ENCODE results near the gene RELCH.

Gene RELCH

GRCh38 chr18:62277045-62277444 is 90.0 kb downstream of the RELCH start:
- no peak for FAIRE-seq

- FAIRE-seq: no peak
Observed at GRCh38 chr18:62279561-62279960, 92.5 kb downstream of the RELCH start.

GRCh38 chr18:62280058-62280457 is 93.0 kb downstream of the RELCH start:
- no peak for FAIRE-seq

GRCh38 chr18:62280786-62281185 is 93.7 kb downstream of the RELCH start:
- FAIRE-seq: no peak

- no peak for FAIRE-seq
Observed at GRCh38 chr18:62281684-62282083, 94.6 kb downstream of the RELCH start.

- no peak for FAIRE-seq
Observed at GRCh38 chr18:62282188-62282629, 95.2 kb downstream of the RELCH start.

- no peak for FAIRE-seq
Observed at GRCh38 chr18:62284637-62285036, 97.6 kb downstream of the RELCH start.

- FAIRE-seq: no peak
Observed at GRCh38 chr18:62285281-62285680, 98.2 kb downstream of the RELCH start.

GRCh38 chr18:62287781-62288664 is 101.0 kb downstream of the RELCH start:
- FAIRE-seq: no peak

- FAIRE-seq: no peak
Observed at GRCh38 chr18:62288665-62289008, 101.6 kb downstream of the RELCH start.

- no peak for FAIRE-seq
Observed at GRCh38 chr18:62289047-62289446, 102.0 kb downstream of the RELCH start.

GRCh38 chr18:62294073-62294472 is 107.0 kb downstream of the RELCH start:
- no peak for FAIRE-seq

- FAIRE-seq: no peak
Observed at GRCh38 chr18:62300359-62300963, 113.4 kb downstream of the RELCH start.

- FAIRE-seq: no peak
Observed at GRCh38 chr18:62301322-62301721, 114.3 kb downstream of the RELCH start.

GRCh38 chr18:62312851-62313250 is 125.8 kb downstream of the RELCH start:
- FAIRE-seq: no peak

GRCh38 chr18:62318228-62319180 is 131.4 kb downstream of the RELCH start:
- FAIRE-seq: no peak

- FAIRE-seq: no peak
Observed at GRCh38 chr18:62321201-62321600, 134.1 kb downstream of the RELCH start.

- FAIRE-seq: no peak
Observed at GRCh38 chr18:62323483-62324180, 136.6 kb downstream of the RELCH start.

- FAIRE-seq: no peak
Observed at GRCh38 chr18:62324181-62324828, 137.2 kb downstream of the RELCH start.

- no peak for FAIRE-seq
Observed at GRCh38 chr18:62324917-62325805, 138.1 kb downstream of the RELCH start, which contains the start of gene TNFRSF11A. TSS of gene TNFRSF11A (plus strand) at chr18:62325310. CDS start at chr18:62325353, 43 bp downstream.

All from endometrium (tissue), 2 donors.